Erythroblast (primary cell): ENCODE data around the gene IRAK1.
"Not testable (repeated sequence)": the region's sequence is repeated elsewhere in the genome, so short reads cannot be mapped to it uniquely, and the experiment has no call there.

Source experiments
- DNase-seq, 2 experiments: peaks; one replicate each; lab custom pipeline; 2025; lab: John Stamatoyannopoulos, UW
- GATA1 ChIP-seq: IDR thresholded peaks from 2 replicates; pipeline ENCODE4 v1.6.1; 2011; ENCODE audit warnings: low read depth, mild to moderate bottlenecking, control low read depth, low read length, moderate library complexity
- POLR2A ChIP-seq: IDR thresholded peaks from 2 replicates; pipeline ENCODE4 v1.6.1; 2011; ENCODE audit warnings: mild to moderate bottlenecking, low read length

Gene IRAK1

DNA sequence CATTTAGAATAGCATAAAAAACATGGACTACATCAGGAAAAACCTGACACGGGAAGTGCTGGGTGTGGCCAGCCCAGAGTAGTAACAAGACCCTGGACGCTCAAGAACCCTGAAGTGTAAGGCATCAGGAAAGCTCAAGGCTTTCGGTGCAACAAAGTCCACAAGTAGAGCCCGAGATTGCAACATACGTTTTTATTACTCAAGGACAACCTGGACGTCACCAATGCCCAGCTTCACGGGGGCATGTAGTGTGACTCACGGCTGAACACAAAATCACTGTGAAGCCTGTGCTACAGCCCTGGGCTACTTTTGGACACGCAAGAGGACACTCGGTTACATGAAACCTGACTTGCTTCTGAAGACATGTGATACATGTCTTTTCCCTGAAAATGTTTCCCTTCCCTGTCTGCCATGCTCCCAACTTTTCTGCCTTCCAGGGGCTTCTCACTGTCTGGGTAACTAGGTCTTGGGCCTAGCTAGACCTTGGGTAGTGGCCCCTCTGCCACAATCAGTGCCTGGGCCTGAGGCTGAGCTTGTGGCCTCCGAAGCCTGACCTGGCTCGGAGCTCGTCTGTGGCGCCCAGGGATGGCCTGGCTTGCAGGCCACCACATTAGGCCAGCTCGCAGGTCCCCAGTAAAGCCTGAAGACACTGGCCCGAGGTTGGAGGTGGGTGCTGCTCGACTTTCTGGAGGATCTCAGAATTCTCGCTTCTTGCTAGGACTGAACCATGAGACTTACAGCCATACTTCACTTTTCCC is 9.2 kb downstream of the IRAK1 start:
- no peak for DNase-seq
- no peak for TF ChIP-seq POLR2A
- no peak for TF ChIP-seq GATA1

DNA sequence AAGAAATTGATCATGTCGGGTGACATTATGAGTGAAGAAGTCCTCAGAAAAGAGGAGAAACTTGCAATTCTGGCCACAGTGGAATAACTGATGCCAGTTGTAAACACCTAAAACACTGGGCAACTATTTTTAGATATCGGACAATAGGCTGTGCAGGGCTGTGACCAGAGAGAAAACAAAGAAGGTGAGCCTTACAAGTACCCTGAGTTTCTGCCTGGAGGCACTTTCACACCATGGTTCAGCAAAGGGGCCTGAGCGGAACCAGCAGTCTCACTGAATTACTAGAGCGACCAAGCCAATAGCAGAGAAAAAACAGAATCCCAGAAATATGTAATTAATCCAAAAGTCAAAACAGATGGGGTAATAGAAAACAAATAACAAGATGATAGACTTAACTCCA is 11.2 kb downstream of the IRAK1 start:
- TF ChIP-seq GATA1, result no peak
- TF ChIP-seq POLR2A, result no peak
- no peak for DNase-seq

DNA sequence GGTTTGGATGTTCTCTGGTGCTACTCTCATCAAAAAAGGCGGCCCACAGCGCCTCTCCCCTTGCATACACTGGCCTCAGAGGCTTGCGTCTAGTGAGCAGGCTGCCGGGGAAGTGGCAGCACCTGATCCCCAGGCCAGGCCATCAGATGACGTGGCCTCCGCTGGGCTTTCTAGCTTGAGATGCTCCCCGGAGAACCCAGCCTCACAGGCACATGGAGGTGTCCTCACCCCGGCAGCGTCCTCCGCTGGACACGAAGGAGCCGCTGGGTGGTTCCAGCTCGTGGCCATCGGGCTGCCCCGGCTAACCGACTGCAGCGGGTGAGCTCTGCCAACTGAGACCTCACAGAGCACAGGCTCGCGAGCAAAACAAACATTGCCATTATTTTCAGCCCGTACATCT is 12.8 kb downstream of the IRAK1 start:
- TF ChIP-seq GATA1, result no peak
- no peak for TF ChIP-seq POLR2A
- no peak for DNase-seq

DNA sequence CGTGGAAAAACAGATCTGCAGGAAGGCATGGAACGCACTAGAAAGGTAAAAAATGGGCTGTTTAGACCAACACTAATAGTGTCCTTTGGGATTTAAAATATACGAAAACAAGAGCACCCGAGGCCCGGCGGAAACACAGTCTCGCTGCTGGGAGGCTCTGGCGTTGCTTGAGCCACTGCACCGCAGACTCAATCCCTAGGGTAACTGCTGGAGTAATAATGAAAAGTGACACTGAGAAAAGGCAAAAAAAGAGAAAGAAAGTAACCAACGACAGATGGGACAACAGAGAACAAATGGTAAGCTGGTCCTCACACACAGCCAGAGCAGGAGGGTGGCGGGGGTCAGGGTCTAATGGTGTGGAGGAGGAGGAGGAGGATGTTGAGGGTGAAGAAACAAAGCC is 15.4 kb downstream of the IRAK1 start:
- no peak for DNase-seq
- TF ChIP-seq POLR2A (no peak), GATA1 (no peak)

DNA sequence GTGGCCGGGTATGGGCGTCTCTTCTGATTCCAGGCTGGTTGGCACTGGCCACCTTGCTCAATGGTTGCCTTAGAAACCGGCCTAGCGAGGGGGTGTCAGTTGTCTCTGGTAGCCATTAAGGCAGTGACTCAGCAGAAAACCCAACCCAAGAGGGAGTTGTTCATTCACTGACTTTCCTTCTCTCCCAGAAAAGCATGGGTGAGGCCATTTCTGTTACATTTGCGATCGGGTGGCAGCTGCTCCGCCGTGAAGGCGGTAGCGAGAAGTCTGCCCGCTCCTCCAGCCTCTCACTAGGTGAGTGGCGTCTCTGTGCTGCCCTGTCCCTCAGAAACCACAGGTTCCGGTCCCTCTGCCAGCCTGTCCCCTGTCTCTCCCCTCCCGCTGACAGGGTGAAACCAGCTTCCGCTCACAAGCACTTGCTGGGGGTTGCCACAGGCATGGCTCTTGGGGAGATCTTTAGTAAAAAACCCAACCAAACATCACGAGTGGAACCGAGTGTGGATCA is 17.4 kb downstream of the IRAK1 start:
- peak; percentile 88 to 89 for DNase-seq
- TF ChIP-seq GATA1 (no peak), POLR2A (peak; percentile 76)

DNA sequence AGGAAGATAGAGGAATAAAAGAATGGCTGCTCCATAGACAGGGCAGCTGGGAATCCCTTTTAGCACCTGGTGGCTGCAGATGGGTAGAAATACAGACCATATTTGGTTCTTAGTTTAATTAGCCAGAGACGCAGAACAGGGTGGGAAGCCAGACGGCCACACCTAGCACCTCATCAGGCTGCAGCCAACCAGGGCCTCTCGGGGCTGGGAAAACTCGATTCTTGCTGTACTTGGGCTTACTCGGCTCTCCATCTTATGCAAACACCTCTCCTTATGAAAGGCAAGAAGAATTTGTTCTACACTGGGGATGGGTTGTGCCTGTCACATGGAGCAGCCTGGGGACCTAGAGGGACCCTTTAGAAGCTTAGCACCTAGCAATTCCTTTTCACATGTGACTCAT is 19.7 kb downstream of the IRAK1 start:
- peak; percentile 10 to 16 for DNase-seq
- no peak for TF ChIP-seq GATA1
- no peak for TF ChIP-seq POLR2A

DNA sequence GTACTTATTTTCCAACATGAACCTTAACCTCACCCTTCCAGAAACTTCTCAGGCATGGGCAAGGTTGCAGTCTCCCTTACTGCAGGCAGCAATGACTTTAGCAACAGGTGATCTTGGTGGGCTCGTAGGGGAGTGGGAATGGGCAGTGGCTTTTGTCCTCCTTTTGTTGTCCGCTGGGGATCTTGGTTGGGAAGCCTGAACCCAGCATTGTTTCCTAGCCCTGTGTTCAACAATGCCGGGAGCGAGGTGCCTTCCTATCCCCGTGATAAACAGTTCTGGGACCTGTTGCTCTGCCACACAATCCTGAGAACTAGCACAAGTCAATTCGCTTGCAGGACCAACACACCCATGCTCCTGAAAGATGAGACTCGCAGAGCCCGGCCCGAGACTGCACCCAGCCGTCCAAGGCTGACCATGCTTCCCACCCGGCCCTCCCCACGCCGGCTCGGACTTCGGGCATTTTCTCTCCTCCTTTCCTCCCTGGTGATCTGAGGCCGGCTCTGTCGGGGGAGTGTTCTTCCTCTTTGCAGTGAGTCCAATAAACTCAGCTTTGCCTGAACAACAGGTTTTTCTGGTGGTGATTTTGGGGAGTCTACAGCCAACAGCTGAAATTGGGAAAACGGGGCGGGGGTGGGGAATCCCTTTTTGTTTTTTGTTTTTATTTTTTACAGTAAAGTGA is 20.2 kb downstream of the IRAK1 start:
- TF ChIP-seq POLR2A (no peak), GATA1 (no peak)
- no peak for DNase-seq

DNA sequence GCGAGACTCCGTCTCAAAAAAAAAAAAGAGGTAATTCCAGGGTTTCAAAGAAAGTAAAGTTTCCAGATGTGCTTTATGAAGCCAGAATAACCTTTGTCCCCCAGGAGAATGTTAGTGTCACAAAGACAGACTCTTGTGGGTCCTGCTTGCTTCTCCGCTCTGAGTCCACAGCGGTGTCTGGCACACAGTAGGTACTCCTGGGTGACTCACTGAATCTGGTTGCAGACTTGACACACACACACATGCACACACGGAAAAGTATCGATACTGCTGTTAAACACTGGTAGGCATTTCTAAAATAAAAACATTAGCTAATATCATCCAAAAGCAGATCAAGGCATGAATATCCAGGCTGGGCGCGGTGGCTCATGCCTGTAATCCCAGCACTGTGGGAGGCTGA is 24.2 kb downstream of the IRAK1 start:
- no peak for DNase-seq
- TF ChIP-seq POLR2A (no peak), GATA1 (no peak)

DNA sequence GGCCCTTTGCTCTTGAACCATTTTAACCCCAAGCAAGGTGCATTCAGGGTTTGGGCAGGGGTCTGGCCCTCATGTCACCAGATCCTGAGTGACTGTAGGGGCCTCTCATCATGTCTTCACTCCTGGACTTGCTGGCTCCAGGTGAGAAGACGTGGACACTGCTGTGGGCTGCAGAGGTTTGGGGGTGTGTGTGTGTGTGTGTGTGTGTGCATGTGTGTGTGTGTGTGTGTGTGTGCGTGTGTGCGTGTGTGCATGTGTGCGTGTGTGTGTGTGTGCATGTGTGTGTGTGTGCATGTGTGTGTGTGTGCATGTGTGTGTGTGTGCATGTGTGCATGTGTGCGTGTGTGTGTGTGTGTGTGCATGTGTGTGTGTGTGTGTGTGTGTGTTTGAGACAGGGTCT is 25.3 kb downstream of the IRAK1 start:
- DNase-seq, result not testable (repeated sequence)

DNA sequence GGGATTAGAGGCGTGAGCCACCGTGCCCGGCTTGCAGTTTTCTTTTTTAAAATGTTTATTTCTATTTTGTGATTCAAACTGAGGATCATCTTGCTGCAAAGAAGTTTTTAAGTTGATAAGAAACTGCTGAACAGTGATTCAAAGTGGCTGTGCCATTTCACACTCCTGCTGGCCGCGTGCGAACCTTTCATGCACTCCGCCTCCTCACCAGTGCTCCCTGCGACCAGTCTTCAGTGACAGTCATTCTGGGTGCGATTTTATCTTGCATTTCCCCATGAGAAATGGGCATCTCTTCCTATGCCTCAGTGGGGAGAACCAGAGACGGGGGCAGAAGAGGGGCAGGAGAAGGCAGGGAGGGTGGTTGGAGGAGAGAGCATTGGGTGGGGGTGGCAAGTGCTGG is 25.7 kb downstream of the IRAK1 start:
- DNase-seq, result no peak

DNA sequence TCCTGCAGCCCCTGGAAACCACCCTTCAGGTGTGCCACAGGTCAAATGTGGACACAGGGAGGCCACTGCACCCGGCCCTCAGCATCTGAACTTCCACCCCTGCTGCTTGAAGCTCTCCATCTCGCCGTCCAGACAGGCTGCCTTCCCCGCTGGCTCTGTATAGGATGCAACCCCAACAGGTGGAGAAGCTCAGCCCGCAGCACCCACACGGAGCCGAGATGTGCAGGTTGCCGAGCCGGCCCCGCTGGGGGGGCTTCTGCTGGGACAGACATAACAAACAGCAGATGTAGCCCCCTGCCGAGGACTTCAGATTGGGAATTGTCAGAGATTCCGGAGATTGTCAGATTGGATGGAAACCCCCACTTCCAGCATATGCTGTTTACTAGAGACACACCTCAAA is 26.6 kb downstream of the IRAK1 start:
- no peak for TF ChIP-seq GATA1
- TF ChIP-seq POLR2A, result no peak
- DNase-seq, result no peak

More for the DNA sequence above, 25.7 kb downstream of the IRAK1 start:
- no peak for TF ChIP-seq POLR2A

DNA sequence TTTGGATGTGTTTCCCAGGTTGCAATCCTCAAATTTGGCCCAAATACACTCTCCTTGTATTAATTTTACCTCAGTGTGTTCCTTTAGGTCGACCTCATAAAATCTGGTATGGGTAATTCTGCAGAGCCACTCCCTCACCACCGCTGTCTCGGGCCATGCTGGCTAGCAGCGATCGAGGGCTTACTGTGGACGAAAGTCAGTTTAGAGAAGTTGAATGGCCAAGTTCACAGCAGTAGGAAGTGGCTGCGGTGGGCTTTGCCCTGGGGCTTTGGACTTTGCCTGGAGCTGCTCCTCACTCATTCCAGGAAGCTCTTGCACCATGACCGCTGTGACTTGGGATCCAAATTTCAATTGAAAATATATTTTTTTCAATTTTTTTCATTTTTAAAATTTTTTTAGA is 27.5 kb downstream of the IRAK1 start:
- TF ChIP-seq POLR2A, result no peak
- no peak for DNase-seq

DNA sequence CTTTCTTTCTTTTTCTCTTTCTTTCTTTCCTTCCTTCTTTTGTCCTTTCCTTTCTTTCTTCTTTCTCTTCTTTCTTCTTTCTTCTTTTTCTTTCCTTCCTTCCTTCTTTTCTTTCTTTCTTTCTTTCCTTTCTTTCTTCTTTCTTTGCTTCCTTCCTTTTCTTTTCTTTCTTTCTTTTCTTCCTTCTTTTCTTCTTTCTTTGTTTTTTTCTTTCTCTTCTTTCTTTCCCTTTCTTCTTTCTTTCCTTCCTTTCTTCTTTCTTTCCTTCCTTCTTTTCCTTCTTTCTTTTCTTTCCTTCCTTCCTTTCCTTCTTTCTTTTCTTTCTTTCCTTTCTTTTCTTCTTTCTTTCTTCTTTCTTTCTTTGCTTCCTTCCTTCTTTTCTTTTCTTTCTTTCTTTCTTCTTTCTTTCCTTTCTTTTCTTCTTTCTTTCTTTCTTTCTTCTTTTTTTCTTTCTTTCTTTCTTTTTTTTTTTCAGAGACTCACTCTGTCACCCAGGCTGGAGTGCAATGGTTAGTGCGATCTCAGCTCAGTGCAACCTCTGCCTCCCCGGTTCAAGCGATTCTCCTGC is 28.6 kb downstream of the IRAK1 start:
- no peak for DNase-seq
- TF ChIP-seq POLR2A, result no peak
- no peak for TF ChIP-seq GATA1

DNA sequence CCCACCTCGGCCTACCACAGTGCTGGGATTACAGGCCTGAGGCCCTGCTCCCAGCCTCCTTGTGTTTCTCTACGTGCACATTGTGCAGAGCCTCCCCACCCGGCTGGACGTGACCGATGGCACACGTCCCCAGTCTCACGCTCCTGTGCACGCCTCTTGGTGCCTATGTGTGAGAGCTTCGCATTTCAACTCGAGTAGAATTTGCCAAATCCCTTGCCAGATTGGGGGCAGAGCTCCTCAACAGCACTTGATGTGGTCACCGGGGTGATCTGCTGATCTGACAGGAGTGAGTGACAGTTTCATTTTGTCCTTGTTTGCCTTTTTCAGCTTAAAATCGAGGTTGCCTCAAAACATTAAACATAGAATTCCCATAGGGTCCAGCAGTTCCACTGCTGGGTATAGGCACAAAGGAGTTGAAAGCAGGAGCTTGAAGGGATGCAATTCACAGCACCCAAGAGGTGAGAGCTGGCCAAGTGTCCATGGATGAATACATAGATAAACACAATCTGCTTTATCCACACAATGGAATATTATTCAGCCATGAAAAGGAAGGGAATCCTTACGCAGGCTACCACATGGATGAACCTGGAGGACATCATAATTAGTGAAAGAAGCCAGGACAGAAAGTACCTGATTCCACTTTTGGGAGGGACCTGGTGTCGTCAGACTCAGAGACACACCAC is 29.6 kb downstream of the IRAK1 start:
- TF ChIP-seq POLR2A, result no peak
- TF ChIP-seq GATA1, result no peak
- no peak for DNase-seq
